GM19468 (cell line): ENCODE measurements around the gene CACNG7.

Source experiments
- ATAC-seq: cut with Tn5 transposase; IDR thresholded peaks from one replicate; pipeline ENCODE4 v1.9.1; 2021; ENCODE audit warnings: mild to moderate bottlenecking, moderate library complexity, moderate number of reproducible peaks; ENCODE audit not compliant: unreplicated experiment; ENCODE audit errors: extremely low read depth

Gene CACNG7

GRCh38 chr19:53877361-53877766 lies 31.7 kb upstream of the CACNG7 start:
- ATAC-seq, result no peak

GRCh38 chr19:53878776-53879139 lies 30.3 kb upstream of the CACNG7 start:
- ATAC-seq, result no peak

- peak; percentile 72 for ATAC-seq
These were observed 29.7 kb upstream of the CACNG7 start for GRCh38 chr19:53879140-53880081.

GRCh38 chr19:53880711-53881481 lies 28.2 kb upstream of the CACNG7 start:
- no peak for ATAC-seq

GRCh38 chr19:53881482-53882390 lies 27.3 kb upstream of the CACNG7 start, which contains the start of gene PRKCG:
PRKCG (plus strand) TSS chr19:53882197; CDS start chr19:53882495, 298 bp downstream.
- ATAC-seq, result no peak

GRCh38 chr19:53882391-53883050 lies 26.6 kb upstream of the CACNG7 start:
- ATAC-seq, result no peak

- ATAC-seq, result no peak
These were observed 25.8 kb upstream of the CACNG7 start for GRCh38 chr19:53883231-53883661.

GRCh38 chr19:53883741-53884140 lies 25.3 kb upstream of the CACNG7 start:
- ATAC-seq, result no peak

- no peak for ATAC-seq
These were observed 24.8 kb upstream of the CACNG7 start for GRCh38 chr19:53884256-53884655.

GRCh38 chr19:53885036-53885435 lies 24.0 kb upstream of the CACNG7 start:
- no peak for ATAC-seq

- ATAC-seq, result no peak
These were observed 16.6 kb upstream of the CACNG7 start for GRCh38 chr19:53892301-53892980.

GRCh38 chr19:53892981-53893325 lies 16.1 kb upstream of the CACNG7 start:
- no peak for ATAC-seq

- no peak for ATAC-seq
These were observed 14.4 kb upstream of the CACNG7 start for GRCh38 chr19:53894707-53895106.

GRCh38 chr19:53896682-53897081 lies 12.4 kb upstream of the CACNG7 start:
- ATAC-seq, result no peak

GRCh38 chr19:53897459-53897858 lies 11.6 kb upstream of the CACNG7 start:
- no peak for ATAC-seq

- no peak for ATAC-seq
These were observed 10.9 kb upstream of the CACNG7 start for GRCh38 chr19:53898166-53898565.

- ATAC-seq, result no peak
These were observed 10.3 kb upstream of the CACNG7 start for GRCh38 chr19:53898636-53899341.

GRCh38 chr19:53900191-53900860 lies 8.8 kb upstream of the CACNG7 start:
- no peak for ATAC-seq
